PC-9 (cell line): Measurements from ENCODE around the gene PROCR. TPM values are rescaled to one million over a fixed set of nuclear protein-coding genes. Genes with fewer than 3 reads are reported as not detected.

ENCODE experiments used
- BruUV-seq: library from RNA; stranded (reverse); fragments of 400-500 nt; replicated peaks from 2 replicates; lab custom pipeline; 2021; lab: Mats Ljungman, UMichigan
- CTCF ChIA-PET: fragments of 300-600 bp; sonication (Branson Sonifier 250); formaldehyde crosslinking; loops from one replicate; lab custom pipeline; 2022; ENCODE audit warnings: antibody characterized with exemption; lab: Charles Lee
- POLR2A ChIA-PET: fragments of 300-600 bp; sonication (Branson Sonifier 250); formaldehyde crosslinking; loops from one replicate; lab custom pipeline; 2022; ENCODE audit warnings: antibody characterized with exemption; ENCODE audit not compliant: unreplicated experiment; lab: Charles Lee
- DNase-seq, 2 experiments: peaks; one replicate each; pipeline versions ENCODE4 v3.0.0 to v3.0.0-alpha.2; 2015 to 2022; ENCODE audit warnings: mixed read lengths in 1 of 2
- H2AFZ ChIP-seq: fragments of 200-600 bp; sonication (generic); 2 replicates; pipeline ENCODE4 v1.8.1; 2017; ENCODE audit warnings: antibody characterized with exemption
- H3F3A ChIP-seq: fragments of 200-600 bp; sonication (generic); 2 replicates; pipeline ENCODE4 v1.8.1; 2017; ENCODE audit warnings: antibody characterized with exemption, mild to moderate bottlenecking, low read depth; ENCODE audit not compliant: insufficient read depth
- H3K27ac ChIP-seq: fragments of 200-600 bp; sonication (generic); 2 replicates; pipeline ENCODE4 v1.6.1; 2016; ENCODE audit warnings: mixed run types
- H3K27me3 ChIP-seq: fragments of 200-600 bp; sonication (generic); 2 replicates; pipeline ENCODE4 v1.6.1; 2016; ENCODE audit warnings: low read depth, mixed run types; ENCODE audit not compliant: insufficient read depth
- H3K36me3 ChIP-seq: fragments of 200-600 bp; sonication (generic); 2 replicates; pipeline ENCODE4 v1.6.1; 2016; ENCODE audit warnings: low read depth, mixed run types
- H3K4me1 ChIP-seq: fragments of 200-600 bp; sonication (generic); replicated peaks from 2 replicates; pipeline ENCODE4 v1.6.1; 2016; ENCODE audit warnings: mixed run types; ENCODE audit not compliant: insufficient read depth
- H3K4me2 ChIP-seq: fragments of 200-600 bp; sonication (generic); 2 replicates; pipeline ENCODE4 v1.6.1; 2017; ENCODE audit warnings: mixed run types
- H3K4me3 ChIP-seq: fragments of 200-600 bp; sonication (generic); 2 replicates; pipeline ENCODE4 v1.6.1; 2016; ENCODE audit warnings: mixed run types
- H3K79me2 ChIP-seq: fragments of 200-600 bp; sonication (generic); 2 replicates; pipeline ENCODE4 v1.6.1; 2017; ENCODE audit warnings: low read depth, mixed run types
- H3K9me2 ChIP-seq: fragments of 200-600 bp; sonication (generic); 2 replicates; pipeline ENCODE4 v1.8.1; 2017; ENCODE audit warnings: mild to moderate bottlenecking; ENCODE audit not compliant: insufficient read depth
- H3K9me3 ChIP-seq: fragments of 200-600 bp; sonication (generic); 2 replicates; pipeline ENCODE4 v1.8.1; 2016; ENCODE audit warnings: low read depth; ENCODE audit not compliant: insufficient read depth
- H4K20me1 ChIP-seq: fragments of 200-600 bp; sonication (generic); 2 replicates; pipeline ENCODE4 v1.8.1; 2017; ENCODE audit not compliant: insufficient read depth
- EZH2 ChIP-seq: fragments of 200-600 bp; sonication (generic); IDR thresholded peaks from 2 replicates; pipeline ENCODE4 v1.8.0; 2017; ENCODE audit warnings: antibody characterized with exemption, low read depth
- intact Hi-C: fragments of 100-400 bp; cut with micrococcal nuclease; formaldehyde crosslinking; loops from one replicate; pipeline ENCODE4 v1.10.0; 2022; ENCODE audit not compliant: unreplicated experiment
- total RNA-seq: library from RNA; stranded (reverse); gene quantifications from 2 replicates; pipeline ENCODE4 v1.2.3, GENCODE V29; 2021
- TF ChIP-seq, protein P1 (sequence below): fragments of 200-600 bp; sonication (generic); conservative IDR thresholded peaks from 2 replicates; pipeline ENCODE4 v1.6.1; 2017; ENCODE audit warnings: mixed run types, antibody characterized with exemption, mild to moderate bottlenecking, moderate library complexity

Gene PROCR
- total RNA-seq, 1 experiment from 2014 or later, result 7.5 TPM

DNA sequence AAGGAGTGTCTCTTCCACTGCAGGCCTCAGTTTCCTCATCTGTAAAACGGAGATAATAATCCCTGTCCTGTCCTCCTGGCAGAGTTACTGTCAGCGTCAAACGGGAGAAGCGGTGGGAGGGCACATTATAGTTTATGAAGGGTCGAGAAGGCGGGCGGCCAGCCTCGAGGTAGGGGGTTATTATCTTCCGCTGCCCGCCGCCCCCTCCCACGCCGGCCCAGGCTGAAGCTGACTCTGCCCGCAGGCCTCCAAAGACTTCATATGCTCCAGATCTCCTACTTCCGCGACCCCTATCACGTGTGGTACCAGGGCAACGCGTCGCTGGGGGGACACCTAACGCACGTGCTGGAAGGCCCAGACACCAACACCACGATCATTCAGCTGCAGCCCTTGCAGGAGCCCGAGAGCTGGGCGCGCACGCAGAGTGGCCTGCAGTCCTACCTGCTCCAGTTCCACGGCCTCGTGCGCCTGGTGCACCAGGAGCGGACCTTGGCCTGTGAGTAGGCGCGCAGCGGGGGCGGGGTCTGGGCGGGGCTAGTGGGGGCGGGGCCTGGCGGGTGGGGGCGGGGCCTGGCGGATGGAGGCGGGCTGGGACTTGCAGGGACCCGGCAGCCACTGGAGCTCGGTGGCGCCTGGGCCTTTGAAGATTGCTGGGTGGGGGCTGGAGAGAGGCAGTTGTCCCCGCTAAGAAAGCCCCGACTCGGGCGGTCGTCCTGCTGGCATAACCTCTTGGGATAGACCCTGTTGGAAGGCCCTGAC is 2.8 kb downstream of the PROCR start:
- Histone ChIP-seq H3K4me2 (no peak overlapping the region), H2AFZ (no peak overlapping the region), H4K20me1 (no peaks in the 10 kb centered on the region), H3K9me2 (no peaks in the 10 kb centered on the region), H3K9me3 (no peaks in the 10 kb centered on the region), H3K79me2 (no peaks in the 10 kb centered on the region), H3K27me3 (no peaks in the 10 kb centered on the region), H3K27ac (no peak overlapping the region), H3K36me3 (no peaks in the 10 kb centered on the region), H3F3A (peaks cover 7% of the 10 kb centered on the region; the same call in 1 of the 2 replicates), H3K4me1 (peaks cover 9% of the 10 kb centered on the region), H3K4me3 (no peak overlapping the region)
- no peak for TF ChIP-seq EZH2
- TF ChIP-seq, protein P1, sequence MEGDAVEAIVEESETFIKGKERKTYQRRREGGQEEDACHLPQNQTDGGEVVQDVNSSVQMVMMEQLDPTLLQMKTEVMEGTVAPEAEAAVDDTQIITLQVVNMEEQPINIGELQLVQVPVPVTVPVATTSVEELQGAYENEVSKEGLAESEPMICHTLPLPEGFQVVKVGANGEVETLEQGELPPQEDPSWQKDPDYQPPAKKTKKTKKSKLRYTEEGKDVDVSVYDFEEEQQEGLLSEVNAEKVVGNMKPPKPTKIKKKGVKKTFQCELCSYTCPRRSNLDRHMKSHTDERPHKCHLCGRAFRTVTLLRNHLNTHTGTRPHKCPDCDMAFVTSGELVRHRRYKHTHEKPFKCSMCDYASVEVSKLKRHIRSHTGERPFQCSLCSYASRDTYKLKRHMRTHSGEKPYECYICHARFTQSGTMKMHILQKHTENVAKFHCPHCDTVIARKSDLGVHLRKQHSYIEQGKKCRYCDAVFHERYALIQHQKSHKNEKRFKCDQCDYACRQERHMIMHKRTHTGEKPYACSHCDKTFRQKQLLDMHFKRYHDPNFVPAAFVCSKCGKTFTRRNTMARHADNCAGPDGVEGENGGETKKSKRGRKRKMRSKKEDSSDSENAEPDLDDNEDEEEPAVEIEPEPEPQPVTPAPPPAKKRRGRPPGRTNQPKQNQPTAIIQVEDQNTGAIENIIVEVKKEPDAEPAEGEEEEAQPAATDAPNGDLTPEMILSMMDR, result no peak
- BruUV-seq, result no TSS peak
- ChIA-PET POLR2A (no interaction called here), CTCF (no interaction called here)
- DNase-seq, result no peak
- intact Hi-C loops, result no loop called here

DNA sequence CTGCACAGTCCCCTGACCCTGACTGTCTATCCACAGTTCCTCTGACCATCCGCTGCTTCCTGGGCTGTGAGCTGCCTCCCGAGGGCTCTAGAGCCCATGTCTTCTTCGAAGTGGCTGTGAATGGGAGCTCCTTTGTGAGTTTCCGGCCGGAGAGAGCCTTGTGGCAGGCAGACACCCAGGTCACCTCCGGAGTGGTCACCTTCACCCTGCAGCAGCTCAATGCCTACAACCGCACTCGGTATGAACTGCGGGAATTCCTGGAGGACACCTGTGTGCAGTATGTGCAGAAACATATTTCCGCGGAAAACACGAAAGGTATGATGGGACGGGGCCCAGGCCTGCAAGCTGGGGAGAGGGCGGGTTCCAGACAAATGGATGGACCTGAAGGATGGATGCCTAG is 4.3 kb downstream of the PROCR start:
- H3K27ac ChIP-seq, result no peak overlapping the region
- no peaks in the 10 kb centered on the region for H3K27me3 ChIP-seq
- intact Hi-C loops, result no loop called here
- TF ChIP-seq, protein P1, result no peak
- no peak for TF ChIP-seq EZH2
- no peak for DNase-seq
- H4K20me1 ChIP-seq, result no peaks in the 10 kb centered on the region
- BruUV-seq, result no TSS peak
- ChIA-PET CTCF (no interaction called here), POLR2A (no interaction called here)
- no peaks in the 10 kb centered on the region for H3K9me2 ChIP-seq
- H3K4me1 ChIP-seq, result peaks cover 5% of the 10 kb centered on the region
- no peak overlapping the region for H2AFZ ChIP-seq
- H3K36me3 ChIP-seq, result no peaks in the 10 kb centered on the region
- H3K4me2 ChIP-seq, result no peak overlapping the region
- H3K79me2 ChIP-seq, result no peaks in the 10 kb centered on the region
- no peaks in the 10 kb centered on the region for H3K9me3 ChIP-seq
- H3F3A ChIP-seq, result peaks cover 4% of the 10 kb centered on the region; the same call in 1 of the 2 replicates
- H3K4me3 ChIP-seq, result no peak overlapping the region

DNA sequence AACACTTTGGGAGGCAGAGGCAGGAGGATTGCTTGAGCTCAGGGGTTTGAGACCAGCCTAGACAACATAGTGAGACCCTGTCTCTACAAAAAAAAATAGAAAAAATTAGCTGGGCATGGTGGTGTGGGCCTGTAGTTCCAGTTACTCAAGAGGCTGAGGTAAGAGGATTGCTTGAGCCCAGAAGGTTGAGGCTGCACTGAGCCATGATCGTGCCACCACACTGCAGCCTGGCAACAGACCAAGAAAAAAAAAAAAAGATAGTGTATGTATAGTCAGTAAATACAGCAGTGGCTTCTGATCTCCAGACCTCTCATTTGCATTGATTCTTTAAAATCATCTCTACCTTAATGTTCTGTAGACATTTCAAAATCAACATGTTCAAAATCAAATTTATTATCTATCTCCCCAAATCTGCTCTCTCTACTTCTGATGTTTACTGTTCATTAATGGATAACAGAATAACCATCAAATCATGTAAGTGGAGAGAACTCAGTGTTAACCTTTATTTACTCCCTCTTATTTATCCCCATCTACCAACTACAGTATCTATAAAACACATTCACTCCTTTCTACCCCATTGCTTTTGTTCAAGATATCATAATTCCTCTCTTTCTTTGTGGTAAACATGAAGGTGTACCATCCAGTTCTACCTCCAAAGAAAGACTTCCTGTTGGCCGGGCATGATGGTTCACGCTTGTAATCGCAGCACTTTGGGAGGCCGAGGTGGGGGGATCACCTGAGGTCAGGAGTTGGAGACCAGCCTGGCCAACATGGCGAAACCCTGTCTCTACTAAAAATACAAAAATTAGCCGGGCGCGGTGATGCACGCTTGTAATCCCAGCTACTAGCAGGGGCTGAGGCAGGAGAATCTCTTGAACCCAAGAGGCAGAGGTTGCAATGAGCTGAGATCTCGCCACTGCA is 7.7 kb downstream of the PROCR start:
- BruUV-seq, result no TSS peak
- Histone ChIP-seq H3K36me3 (no peaks in the 10 kb centered on the region), H4K20me1 (no peaks in the 10 kb centered on the region), H2AFZ (no peak overlapping the region), H3K79me2 (no peaks in the 10 kb centered on the region), H3K4me1 (no peaks in the 10 kb centered on the region), H3F3A (no peaks in the 10 kb centered on the region), H3K27me3 (no peaks in the 10 kb centered on the region), H3K27ac (no peak overlapping the region), H3K4me3 (no peak overlapping the region), H3K9me3 (no peaks in the 10 kb centered on the region), H3K4me2 (no peak overlapping the region), H3K9me2 (no peaks in the 10 kb centered on the region)
- intact Hi-C loops, result no loop called here
- DNase-seq, result no peak
- TF ChIP-seq, protein P1, result no peak
- no peak for TF ChIP-seq EZH2
- ChIA-PET POLR2A (no interaction called here), CTCF (interaction anchor here (0.7 kb wide), 1 partner anchor 143 kb away, joined by 4 read pairs; no protein-coding TSS in a partner anchor)
